OCI-LY7 (cell line): Measurements from ENCODE around the gene KCTD17.

ENCODE experiments used
- EZH2phosphoT487 ChIP-seq: fragments of 200-600 bp; sonication (generic); IDR thresholded peaks from 2 replicates; pipeline ENCODE4 v1.6.1; 2018; ENCODE audit warnings: low read depth, borderline replicate concordance, mild to moderate bottlenecking, mixed run types, antibody characterized with exemption, low read length, moderate library complexity, mixed read lengths
- TF ChIP-seq, protein P1 (sequence below): fragments of 200-600 bp; sonication (generic); conservative IDR thresholded peaks from 2 replicates; pipeline ENCODE4 v1.5.1; 2014; ENCODE audit warnings: mild to moderate bottlenecking, antibody characterized with exemption, low read length, moderate library complexity, mixed read lengths

DNA sequence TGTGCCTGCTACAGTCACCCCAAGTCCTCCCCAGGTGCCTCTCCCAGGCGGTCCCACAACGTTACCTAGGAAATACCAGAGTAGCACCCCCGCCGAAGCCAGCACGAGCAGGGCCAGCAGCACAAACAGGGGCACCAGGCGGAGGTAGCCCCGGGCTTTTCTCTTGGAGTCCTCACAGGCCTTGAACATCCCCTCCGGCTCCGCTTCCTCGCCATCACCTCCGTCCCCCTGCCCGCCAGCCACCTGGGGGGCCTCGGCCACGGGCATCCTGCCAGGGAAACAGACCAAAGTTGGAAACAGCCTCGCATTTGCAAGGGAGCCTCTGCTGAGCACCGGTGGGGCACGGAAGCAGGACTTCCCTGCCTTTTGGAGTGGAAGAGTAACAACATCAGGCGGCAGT is 51.6 kb downstream of the KCTD17 start:
- TF ChIP-seq, protein P1, sequence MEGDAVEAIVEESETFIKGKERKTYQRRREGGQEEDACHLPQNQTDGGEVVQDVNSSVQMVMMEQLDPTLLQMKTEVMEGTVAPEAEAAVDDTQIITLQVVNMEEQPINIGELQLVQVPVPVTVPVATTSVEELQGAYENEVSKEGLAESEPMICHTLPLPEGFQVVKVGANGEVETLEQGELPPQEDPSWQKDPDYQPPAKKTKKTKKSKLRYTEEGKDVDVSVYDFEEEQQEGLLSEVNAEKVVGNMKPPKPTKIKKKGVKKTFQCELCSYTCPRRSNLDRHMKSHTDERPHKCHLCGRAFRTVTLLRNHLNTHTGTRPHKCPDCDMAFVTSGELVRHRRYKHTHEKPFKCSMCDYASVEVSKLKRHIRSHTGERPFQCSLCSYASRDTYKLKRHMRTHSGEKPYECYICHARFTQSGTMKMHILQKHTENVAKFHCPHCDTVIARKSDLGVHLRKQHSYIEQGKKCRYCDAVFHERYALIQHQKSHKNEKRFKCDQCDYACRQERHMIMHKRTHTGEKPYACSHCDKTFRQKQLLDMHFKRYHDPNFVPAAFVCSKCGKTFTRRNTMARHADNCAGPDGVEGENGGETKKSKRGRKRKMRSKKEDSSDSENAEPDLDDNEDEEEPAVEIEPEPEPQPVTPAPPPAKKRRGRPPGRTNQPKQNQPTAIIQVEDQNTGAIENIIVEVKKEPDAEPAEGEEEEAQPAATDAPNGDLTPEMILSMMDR, result no peak
- no peak for TF ChIP-seq EZH2phosphoT487
